Renal cortex interstitium (tissue), 15 donors: ENCODE results near the gene GPR52. TPM values are rescaled to one million over a fixed set of nuclear protein-coding genes. Genes with fewer than 3 reads are reported as not detected.
"Not testable (repeated sequence)": the region's sequence is repeated elsewhere in the genome, so short reads cannot be mapped to it uniquely, and the experiment has no call there.

Experiments used
- DNase-seq, 11 donors: peaks; one replicate each; pipeline ENCODE4 v3.0.0-alpha.2; 2013; ENCODE audit warnings: low read depth in 9 of 11, low spot score in 4 of 11; ENCODE audit errors: extremely low read depth in 1 of 11
- long read RNA-seq, 16 experiments: transcript quantifications; one replicate each; lab custom pipeline, GENCODE V29; 2026
- polyA plus RNA-seq, 3 donors: library from polyadenylated mRNA; unstranded; fragments of 120-200 nt; gene quantifications; one replicate each; pipeline ENCODE4 v1.2.1, GENCODE V29; 2013; ENCODE audit not compliant: insufficient read length in 3 of 3

Gene GPR52
- polyA plus RNA-seq = not detected
- long read RNA-seq, donor 1 = 0 reads
- long read RNA-seq, donor 2, partial matches to known transcripts = 0 of 1 reads
- long read RNA-seq, donor 2, other reads (novel, unspliced or antisense) = 0 of 1 reads
- long read RNA-seq, donor 3 = 0 reads
- long read RNA-seq, donor 4 = 0 reads
- long read RNA-seq, donor 5 = 0 reads
- long read RNA-seq, donor 6 = 0 reads
- long read RNA-seq, donor 7 = 0 reads
- long read RNA-seq, donor 8 = 0 reads
- long read RNA-seq, donor 9 = 0 reads
- long read RNA-seq, donor 10 = 0 reads
- long read RNA-seq, donor 11 = 0 reads
- long read RNA-seq, donor 12 = 0 reads
- long read RNA-seq, donor 13 = 0 reads
- long read RNA-seq, donor 14 = 0 reads
- long read RNA-seq, donor 15 = 0 reads
- long read RNA-seq, donor 16 = 0 reads

- no peak for DNase-seq
Observed at GRCh38 chr1:174447866-174448530, at the start of gene GPR52. TSS of gene GPR52 (plus strand) at chr1:174447964. CDS start at chr1:174448112, 148 bp downstream.

DNA sequence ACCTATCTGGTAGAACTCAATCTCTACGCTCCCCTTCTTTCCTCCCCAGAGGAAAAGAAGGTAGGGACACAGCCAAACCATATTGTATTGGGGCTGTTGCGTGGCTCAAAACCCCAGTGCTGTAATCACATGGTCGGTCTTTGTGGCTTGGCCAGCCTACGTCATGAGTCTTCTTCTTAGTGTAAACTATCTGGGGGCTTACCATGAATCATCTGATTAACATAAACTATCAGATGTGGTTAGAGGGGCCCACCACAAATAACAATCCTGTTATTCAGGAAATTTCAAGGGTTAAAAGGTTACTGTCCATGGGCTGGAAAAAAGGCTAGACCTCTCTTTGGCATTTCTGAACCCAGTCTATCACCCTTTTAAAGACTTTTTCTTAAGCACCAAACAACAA is 49.5 kb upstream of the GPR52 start:
- no peak for DNase-seq

DNA sequence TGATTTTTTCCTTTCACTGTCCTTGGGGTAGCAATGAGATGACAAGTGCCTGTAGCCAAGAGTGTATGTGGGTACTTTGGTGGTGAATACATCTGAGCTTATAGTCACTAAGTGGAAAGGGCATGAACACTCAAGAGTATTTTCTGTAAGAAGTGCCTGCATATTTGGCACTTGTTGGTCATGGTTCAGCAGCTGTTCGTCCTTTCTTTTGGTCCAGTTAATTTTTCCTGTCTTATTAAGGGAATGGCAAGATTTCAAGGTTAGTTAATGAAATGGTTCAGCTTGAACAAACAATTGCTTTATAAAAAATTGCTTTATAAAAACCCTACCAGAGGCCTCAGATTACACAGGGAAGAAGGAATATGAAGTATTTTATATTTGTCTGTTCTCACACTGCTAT is 48.6 kb upstream of the GPR52 start:
- DNase-seq = no peak

DNA sequence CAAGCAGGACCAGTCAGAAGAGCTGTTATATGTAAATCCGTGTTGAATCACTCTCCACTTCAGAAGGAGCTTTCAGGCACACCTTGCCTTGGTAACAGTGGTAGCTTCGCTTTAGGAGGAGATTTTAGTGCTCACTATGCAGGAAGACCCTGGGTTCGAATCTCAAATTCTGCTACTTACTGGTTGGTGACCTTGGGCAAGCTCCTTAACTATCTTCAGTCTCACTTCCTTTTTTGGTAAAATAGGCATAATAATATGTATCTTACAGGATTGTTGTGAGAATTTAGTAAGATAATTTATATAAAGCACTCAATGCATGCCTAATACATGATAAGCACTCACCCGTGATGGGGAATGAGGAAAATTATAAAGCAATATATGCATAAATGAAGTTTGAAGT is 46.7 kb upstream of the GPR52 start:
- no peak for DNase-seq

- no peak for DNase-seq
Observed at GRCh38 chr1:174405219-174405618, 42.5 kb upstream of the GPR52 start.

DNA sequence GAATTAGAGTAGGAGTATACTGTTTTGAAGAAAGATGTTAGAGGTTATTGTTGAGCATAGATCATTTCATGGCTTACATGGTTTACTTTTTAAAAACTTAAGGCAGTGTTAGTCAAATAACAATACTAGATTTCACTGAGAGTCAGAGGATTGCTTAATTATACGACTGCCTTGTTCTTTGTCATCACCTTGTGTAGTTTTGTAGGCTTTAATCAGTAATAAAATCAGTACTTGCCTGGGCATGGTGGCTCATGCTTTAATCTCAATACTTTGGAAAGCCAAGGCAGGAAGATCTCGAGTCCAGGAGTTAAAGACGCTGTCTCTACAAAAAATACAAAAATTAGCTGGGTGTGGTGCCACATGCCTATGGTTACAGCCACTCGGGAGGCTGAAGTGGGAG is 41.3 kb upstream of the GPR52 start:
- no peak for DNase-seq

- DNase-seq = no peak
Observed at GRCh38 chr1:174407665-174408064, 40.1 kb upstream of the GPR52 start.

DNA sequence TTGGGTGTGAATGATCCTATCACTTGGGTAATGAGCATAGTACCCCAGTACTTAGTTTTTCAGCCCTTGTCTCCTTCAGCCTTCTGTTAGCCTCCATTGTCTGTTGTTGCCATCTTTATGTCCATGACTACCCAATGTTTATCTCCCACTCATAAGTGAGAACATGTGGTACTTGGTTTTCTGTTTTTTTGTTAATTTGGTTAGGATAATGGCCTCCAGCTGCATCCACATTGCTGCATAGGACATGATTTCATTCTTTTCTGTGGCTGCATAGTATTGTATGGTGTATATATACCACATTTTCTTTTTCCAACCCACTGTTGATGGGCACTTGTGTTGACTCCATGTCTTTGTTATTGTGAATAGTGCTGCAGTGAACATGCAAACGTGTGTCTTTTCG is 39.6 kb upstream of the GPR52 start:
- no peak for DNase-seq

GRCh38 chr1:174409801-174410200 is 38.0 kb upstream of the GPR52 start:
- DNase-seq = not testable (repeated sequence)

- DNase-seq = no peak
Observed at GRCh38 chr1:174413632-174414031, 34.1 kb upstream of the GPR52 start.

- DNase-seq = no peak
Observed at GRCh38 chr1:174414203-174414602, 33.6 kb upstream of the GPR52 start.

DNA sequence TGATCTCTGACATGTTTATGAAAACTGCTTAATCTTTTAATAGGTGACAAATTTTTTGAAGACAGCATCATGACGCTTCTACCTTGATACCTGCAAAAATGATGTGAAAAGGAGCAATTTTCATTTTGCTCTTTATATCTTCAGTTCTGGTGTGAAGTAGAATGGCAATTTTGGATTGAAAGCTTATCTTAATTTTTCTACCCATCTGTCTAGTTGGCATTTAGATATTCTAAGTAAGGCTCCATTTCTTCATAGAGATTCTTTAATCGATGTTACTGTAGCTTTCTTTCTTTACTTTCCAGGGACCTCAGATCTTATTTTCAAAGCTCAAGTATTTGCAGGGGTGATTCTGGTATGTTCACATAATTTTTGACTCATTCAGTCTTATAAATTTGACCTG is 32.3 kb upstream of the GPR52 start:
- no peak for DNase-seq

DNA sequence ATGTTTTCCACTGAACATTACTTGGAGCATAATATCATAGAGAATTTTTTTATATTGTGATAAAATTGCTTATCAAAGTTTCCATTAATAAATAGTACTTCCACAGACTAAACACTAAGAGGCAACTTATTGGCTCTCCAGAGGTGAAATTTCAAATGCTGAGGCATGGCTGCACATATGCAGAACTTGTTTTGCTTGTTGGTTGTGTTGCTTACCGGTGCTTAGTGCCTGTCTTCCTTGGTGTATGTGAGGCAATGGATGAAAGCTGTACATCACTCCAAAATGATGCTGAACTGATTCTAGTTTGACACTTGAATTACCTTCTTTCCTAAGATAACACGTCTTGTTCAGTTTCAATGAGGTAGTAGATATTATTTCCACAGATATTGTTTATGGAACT is 29.8 kb upstream of the GPR52 start:
- no peak for DNase-seq

DNA sequence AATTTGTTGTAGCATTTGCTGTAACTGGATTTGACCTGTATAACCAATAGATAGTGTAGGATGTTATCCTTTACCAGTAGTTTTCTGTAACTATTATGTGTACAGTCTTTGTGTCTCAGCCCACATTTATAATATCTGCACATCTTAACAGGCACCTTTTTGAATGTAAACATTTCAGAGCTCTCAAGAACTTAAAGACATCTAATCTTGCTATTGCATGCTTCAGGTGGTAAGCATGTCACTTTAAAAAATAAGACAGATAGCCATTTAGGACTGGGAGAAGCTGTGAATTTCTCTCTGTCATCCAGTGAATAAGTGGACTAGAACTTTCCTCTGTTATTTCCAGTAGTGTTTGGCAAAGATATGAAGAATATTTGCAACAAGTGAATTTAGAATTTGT is 22.6 kb upstream of the GPR52 start:
- no peak for DNase-seq

GRCh38 chr1:174426153-174426552 is 21.6 kb upstream of the GPR52 start:
- no peak for DNase-seq

DNA sequence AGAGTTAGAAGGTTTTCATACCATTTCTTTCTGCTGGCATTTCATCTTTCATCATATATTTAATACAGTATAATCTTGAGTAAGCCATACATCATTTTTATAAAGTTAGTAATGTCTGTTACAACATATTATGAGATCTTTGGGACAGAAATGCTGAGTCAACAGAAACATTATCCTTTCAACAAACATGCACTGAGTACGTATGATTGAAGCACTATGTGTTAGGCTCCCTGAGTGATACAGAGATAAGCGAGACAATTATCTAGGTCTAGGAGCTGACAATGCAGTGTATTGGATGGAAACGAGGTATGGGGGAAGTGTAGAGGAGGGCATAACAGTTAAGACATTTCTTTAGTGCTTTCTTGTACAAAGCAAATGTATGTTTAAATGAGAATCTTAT is 19.7 kb upstream of the GPR52 start:
- DNase-seq = no peak

- no peak for DNase-seq
Observed at GRCh38 chr1:174428739-174429138, 19.0 kb upstream of the GPR52 start.

DNA sequence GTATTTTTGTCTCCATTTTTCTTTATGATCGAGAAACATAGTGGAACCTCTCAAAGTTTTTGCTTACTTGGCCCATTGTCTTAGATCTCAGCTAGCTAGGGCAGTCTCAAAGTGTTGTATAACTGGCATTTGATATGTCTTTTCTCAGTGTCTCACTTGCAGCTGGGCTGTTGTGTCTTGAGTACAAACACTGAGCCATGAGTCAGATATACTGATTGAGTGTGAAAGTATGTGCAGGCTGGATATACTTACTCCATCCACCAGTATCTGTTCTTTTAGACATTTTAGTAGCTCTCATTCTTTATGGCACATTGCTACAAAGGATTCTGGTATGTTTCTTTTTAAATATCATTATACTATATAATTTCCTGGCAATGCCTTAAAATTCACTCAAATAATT is 14.3 kb upstream of the GPR52 start:
- DNase-seq = no peak

- no peak for DNase-seq
Observed at GRCh38 chr1:174445351-174445750, 2.4 kb upstream of the GPR52 start.

DNA sequence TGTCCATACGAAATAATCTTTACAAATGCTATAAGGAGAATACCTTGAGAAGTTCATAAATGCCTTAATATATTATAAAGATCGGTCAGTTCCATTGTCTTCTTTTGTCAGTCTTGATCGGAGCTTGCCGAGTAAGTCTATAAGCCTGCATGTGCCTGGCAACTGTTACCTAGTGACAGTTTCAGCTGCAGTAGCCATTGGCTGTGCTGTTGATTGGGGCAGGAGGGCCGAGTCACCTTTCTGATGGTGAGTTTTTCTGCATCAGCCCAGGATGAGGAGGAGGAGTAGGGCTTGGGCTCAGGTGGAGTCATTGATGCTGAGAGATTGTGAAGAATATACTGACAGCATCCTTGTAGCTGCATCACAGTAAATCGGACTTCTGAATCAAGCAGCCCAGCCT is 1.9 kb upstream of the GPR52 start:
- DNase-seq = no peak

DNA sequence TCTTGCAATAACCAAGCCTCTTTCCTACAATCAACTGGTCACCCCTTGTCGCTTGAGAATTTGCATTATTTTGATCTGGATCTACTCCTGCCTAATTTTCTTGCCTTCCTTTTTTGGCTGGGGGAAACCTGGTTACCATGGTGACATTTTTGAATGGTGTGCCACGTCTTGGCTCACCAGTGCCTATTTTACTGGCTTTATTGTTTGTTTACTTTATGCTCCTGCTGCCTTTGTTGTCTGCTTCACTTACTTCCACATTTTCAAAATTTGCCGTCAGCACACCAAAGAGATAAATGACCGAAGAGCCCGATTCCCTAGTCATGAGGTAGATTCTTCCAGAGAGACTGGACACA is 743 bp downstream of the GPR52 start:
- no peak for DNase-seq
